DMS53 treated with DMSO at 0.1 percent for 48 hours (cell line): ENCODE results near the gene RIC1.
"Not testable (repeated sequence)": the region's sequence is repeated elsewhere in the genome, so short reads cannot be mapped to it uniquely, and the experiment has no call there.

Experiments used
- DNase-seq: peaks from one replicate; lab custom pipeline; 2025; ENCODE audit not compliant: unreplicated experiment; lab: John Stamatoyannopoulos, UW

RIC1 gene

GRCh38 chr9:5783982-5784381, 155.1 kb downstream of the RIC1 start:
- no peak for DNase-seq

- no peak for DNase-seq
Measured at GRCh38 chr9:5784526-5785315, 155.8 kb downstream of the RIC1 start.

DNA sequence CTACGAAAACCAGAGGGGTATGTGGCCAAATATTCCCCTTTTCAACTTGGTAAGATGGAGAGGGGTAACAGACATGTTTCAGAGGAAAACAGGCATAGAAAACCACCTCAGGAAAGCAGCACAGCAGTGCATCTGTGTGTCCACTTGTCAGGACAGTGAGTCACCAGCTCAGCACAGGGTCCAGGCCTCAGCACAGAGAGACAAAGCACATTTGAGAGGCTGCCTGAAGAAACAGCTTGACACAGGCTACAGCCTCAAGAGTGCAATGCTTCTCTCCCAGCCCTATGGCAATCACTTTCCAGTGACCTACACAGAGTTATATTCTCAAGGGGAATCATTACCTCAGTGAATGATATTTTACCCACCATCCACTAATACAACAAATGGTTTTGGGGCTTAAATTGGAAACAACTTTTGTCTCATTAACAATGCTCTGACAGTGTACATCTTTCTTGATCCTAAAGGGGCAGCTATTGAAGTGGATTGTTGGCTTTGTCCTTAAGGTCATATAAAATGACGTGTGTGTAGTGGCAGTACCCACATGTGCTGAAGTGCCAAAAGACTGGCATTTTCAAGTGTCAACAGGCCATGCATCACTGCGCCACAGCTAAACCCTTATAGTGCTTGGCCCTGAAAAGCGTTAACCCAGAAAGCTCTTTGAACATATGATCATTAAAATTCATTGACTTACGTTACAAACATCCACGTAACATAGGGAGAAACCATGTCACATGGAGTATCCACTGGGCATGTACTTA, 157.6 kb downstream of the RIC1 start:
- DNase-seq = no peak

DNA sequence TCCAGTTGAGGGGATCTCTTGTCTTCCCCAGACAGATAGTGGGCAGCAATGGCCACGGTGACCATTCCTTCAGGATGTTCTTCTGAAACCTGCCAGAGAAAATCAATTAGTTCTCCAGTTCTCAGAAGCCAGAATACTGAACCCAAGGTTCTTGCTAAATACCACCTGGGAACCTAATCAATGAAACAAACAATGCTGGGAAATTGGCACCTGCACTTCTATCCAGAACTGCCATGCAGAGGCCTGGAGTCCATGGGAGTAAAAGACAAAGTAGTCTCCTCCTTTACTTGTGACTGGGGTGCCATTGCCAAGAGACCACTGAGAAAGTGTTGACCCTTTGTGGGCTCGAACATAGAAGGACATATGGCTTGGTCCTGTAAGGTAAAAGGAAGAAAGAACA, 158.3 kb downstream of the RIC1 start:
- DNase-seq = no peak

- DNase-seq = no peak
Measured at GRCh38 chr9:5787759-5788302, 158.9 kb downstream of the RIC1 start.

DNA sequence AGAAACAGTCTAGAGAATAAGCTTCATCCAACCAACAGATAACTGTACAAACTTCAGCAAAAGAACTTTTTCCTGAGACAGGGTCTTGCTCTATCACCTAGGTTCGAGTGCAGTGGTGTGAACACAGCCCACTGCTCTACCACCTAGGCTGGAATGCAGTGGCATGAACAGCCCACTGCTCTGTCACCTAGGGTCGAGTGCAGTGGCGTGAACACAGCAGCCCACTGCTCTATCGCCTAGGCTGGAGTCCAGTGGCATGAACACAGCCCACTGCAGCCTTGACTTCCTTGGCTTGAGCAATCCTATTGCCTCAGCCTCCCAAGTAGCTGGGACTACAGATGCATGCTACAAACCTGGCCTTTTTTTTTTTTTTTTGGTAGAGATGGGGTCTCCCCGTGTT, 160.6 kb downstream of the RIC1 start:
- no peak for DNase-seq

DNA sequence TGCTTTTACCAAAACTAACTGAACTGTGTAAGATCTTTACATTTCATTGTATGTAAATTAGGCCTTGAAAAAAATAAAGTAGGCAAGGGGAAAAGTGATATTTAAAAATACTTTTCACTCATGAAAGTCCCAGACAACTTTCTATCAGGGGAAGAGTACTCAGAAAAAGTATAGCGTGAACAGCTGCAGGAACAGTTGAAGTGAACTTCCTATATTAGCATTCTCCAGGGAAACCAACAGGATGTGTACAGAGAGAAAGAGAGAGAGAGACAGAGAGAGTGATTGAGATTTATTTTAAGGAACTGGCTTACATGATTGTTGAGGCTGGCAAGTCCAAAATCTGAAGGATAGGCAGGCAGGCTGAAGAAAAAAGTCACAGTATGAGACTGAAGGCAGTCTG, 162.0 kb downstream of the RIC1 start:
- DNase-seq = no peak

GRCh38 chr9:5791870-5792269, 163.0 kb downstream of the RIC1 start:
- DNase-seq = no peak

- no peak for DNase-seq
Measured at GRCh38 chr9:5793812-5794211, 164.9 kb downstream of the RIC1 start.

GRCh38 chr9:5796298-5796697, 167.4 kb downstream of the RIC1 start:
- DNase-seq = no peak

DNA sequence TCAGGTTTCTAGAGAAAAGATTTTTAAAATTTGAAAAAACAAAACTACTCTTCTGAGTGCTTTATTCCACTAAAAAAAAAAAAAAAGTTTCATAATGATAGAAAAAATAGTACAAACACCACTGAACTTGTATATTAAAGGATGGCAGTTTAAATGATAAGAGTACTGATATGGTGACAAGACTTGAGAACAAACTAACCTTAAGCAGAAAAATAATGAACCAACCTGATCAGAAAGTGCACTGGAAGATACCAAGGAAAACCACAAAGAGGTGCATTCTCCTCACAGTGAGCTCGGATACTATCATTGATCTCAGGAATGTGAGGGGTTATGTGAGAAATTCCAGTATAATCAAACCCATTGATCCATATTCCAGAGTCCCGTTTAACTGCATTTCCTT, 169.7 kb downstream of the RIC1 start:
- no peak for DNase-seq

- DNase-seq = peak; percentile 24
Measured at GRCh38 chr9:5799314-5799713, 170.4 kb downstream of the RIC1 start.

GRCh38 chr9:5800378-5800777, 171.5 kb downstream of the RIC1 start:
- DNase-seq = not testable (repeated sequence)

- no peak for DNase-seq
Measured at GRCh38 chr9:5800969-5801738, 172.2 kb downstream of the RIC1 start.

DNA sequence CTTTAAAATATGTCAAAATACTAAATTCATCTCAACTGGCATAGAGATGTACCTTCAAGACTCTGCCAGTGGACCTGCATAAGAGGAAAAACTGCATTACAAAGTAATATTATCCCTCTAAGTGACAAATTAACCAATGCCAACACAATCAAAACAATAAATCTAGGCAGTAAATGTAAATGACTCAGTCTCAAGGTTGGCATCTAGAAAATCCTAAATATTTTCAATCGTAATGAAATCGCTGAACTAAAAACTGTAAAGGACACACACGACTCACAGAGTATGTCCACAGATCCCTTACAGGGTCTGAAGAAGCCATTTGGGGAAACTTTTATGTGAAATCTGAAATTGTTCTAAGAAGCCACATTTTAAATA, 172.8 kb downstream of the RIC1 start:
- DNase-seq = no peak

- DNase-seq = no peak
Measured at GRCh38 chr9:5805478-5805877, 176.6 kb downstream of the RIC1 start.

DNA sequence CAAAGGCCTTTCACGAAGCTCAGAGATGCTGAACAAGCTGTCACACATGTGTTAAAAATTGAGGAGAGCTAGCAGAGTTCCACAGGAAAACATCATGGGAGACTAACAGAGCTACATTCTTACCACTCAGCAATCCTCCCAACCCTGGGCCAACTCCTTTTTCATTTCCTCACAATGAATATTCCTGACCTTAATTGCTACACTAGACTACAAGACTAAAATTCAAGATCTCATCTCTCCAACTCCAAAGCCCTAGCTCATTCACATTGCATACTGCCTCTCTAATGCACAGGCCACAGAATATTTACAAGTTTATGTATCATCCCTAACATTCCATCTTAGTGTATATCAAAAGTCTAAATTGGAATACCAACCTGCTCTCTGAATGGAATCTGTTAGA, 182.8 kb downstream of the RIC1 start:
- DNase-seq = no peak

- no peak for DNase-seq
Measured at GRCh38 chr9:5813824-5814223, 184.9 kb downstream of the RIC1 start.

- DNase-seq = no peak
Measured at GRCh38 chr9:5815461-5815860, 186.6 kb downstream of the RIC1 start.

GRCh38 chr9:5817862-5818261, 189.0 kb downstream of the RIC1 start:
- no peak for DNase-seq

DNA sequence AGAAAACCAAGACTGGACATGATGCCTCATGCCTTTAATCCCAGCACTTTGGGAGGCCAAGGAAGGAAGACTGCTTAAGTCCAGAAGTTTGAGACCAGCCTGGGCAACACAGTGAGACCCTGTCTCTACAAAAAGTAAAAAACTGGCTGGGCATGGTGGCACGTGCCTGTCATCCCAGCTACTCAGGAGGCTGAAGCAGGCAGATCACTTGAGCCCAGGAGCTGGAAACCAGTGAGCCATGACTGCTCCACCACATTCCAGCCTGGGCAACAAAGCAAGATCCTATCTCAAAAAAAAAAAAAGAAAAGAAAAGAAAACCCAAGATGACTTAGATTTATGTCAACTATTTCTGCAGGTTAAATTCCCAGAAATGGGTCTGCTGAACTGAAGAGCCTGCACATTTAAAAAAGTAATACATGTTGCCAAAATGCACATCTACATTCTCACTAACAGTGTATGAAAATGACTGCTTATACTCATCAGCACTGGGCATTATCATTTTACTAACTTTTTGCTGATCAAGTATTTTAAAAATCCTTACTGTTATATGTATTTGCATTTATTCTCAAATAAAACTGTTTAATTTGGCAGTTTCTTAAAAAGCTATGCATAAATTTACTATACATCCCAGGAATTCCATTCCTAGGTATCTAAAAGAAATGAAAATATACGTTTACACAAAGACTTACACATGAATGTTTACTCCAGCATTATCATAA, 189.7 kb downstream of the RIC1 start:
- no peak for DNase-seq
